IMR-90 (cell line): ENCODE measurements around the gene WAS. TPM values are rescaled to one million over a fixed set of nuclear protein-coding genes. Genes with fewer than 3 reads are reported as not detected.

Experiments used
- ATAC-seq: fragments of 200-7000 bp; cut with Tn5 transposase; 2 replicates; pipeline ENCODE4 v1.9.1; 2020; ENCODE audit warnings: low read depth, mild to moderate bottlenecking, moderate library complexity
- BruUV-seq: library from RNA; stranded (reverse); fragments of 400-500 nt; replicated peaks from 2 replicates; lab custom pipeline; 2021; lab: Mats Ljungman, UMichigan
- CTCF ChIA-PET: fragments of 300-600 bp; formaldehyde crosslinking; extraction: SDS; loops from one replicate; lab custom pipeline; 2021; ENCODE audit warnings: antibody characterized with exemption; lab: Yijun Ruan, JAX
- POLR2A ChIA-PET: fragments of 300-600 bp; sonication (Branson Sonifier 250); formaldehyde crosslinking; loops from one replicate; lab custom pipeline; 2022; ENCODE audit warnings: antibody characterized with exemption; ENCODE audit not compliant: unreplicated experiment; lab: Charles Lee
- DNase-seq: peaks from one replicate; pipeline ENCODE4 v3.0.0; 2013
- H2AFZ ChIP-seq: replicated peaks from 2 replicates; pipeline ENCODE3; 2013; ENCODE audit warnings: low read length, mild to moderate bottlenecking; ENCODE audit not compliant: poor library complexity
- H2AK5ac ChIP-seq: 2 replicates; pipeline ENCODE4 v1.6.1; 2013; ENCODE audit warnings: low read depth, low read length, inconsistent platforms
- H2AK9ac ChIP-seq: replicated peaks from 2 replicates; pipeline ENCODE3; 2013; ENCODE audit warnings: mild to moderate bottlenecking, low read depth, low read length, moderate library complexity; ENCODE audit not compliant: poor library complexity
- H2BK120ac ChIP-seq: 2 replicates; pipeline ENCODE4 v1.6.1; 2013; ENCODE audit warnings: low read depth, low read length, inconsistent platforms
- H2BK15ac ChIP-seq: 3 replicates; pipeline ENCODE4 v1.6.1; 2013; ENCODE audit warnings: low read depth, low read length, inconsistent platforms
- H2BK20ac ChIP-seq: 2 replicates; pipeline ENCODE4 v1.6.1; 2013; ENCODE audit warnings: low read depth, mild to moderate bottlenecking, inconsistent platforms, low read length, moderate library complexity
- H2BK5ac ChIP-seq: 2 replicates; pipeline ENCODE4 v1.6.1; 2013; ENCODE audit warnings: mild to moderate bottlenecking, low read depth, low read length, inconsistent platforms; ENCODE audit not compliant: poor library complexity, severe bottlenecking
- H3K14ac ChIP-seq: replicated peaks from 2 replicates; pipeline ENCODE4 v1.6.1; 2013; ENCODE audit warnings: low read depth, low read length, inconsistent platforms
- H3K18ac ChIP-seq: 2 replicates; pipeline ENCODE4 v1.6.1; 2013; ENCODE audit warnings: low read depth, low read length, control low read depth
- H3K23ac ChIP-seq: 2 replicates; pipeline ENCODE4 v1.6.1; 2013; ENCODE audit warnings: low read depth, low read length, inconsistent platforms
- H3K27ac ChIP-seq: 2 replicates; pipeline ENCODE4 v1.5.1; 2013; ENCODE audit warnings: mild to moderate bottlenecking, control low read depth, low read length; ENCODE audit not compliant: insufficient read depth
- H3K27me3 ChIP-seq: 2 replicates; pipeline ENCODE4 v1.6.1; 2013; ENCODE audit warnings: low read length; ENCODE audit not compliant: control insufficient read depth, insufficient read depth
- H3K36me3 ChIP-seq: 2 replicates; pipeline ENCODE4 v1.6.1; 2013; ENCODE audit warnings: low read length, mixed read lengths; ENCODE audit not compliant: control insufficient read depth, insufficient read depth
- H3K4ac ChIP-seq: 2 replicates; pipeline ENCODE4 v1.6.1; 2013; ENCODE audit warnings: low read depth, low read length, inconsistent platforms
- H3K4me1 ChIP-seq: 2 replicates; pipeline ENCODE4 v1.6.1; 2013; ENCODE audit warnings: low read length, mixed read lengths; ENCODE audit not compliant: control insufficient read depth, insufficient read depth
- H3K4me2 ChIP-seq: 2 replicates; pipeline ENCODE4 v1.6.1; 2013; ENCODE audit warnings: low read depth, mild to moderate bottlenecking, control low read depth, low read length, moderate library complexity
- H3K4me3 ChIP-seq: 2 replicates; pipeline ENCODE4 v1.5.1; 2013; ENCODE audit warnings: low read depth, mild to moderate bottlenecking, control low read depth, low read length, moderate library complexity; ENCODE audit not compliant: insufficient read depth
- H3K56ac ChIP-seq: 2 replicates; pipeline ENCODE4 v1.6.1; 2013; ENCODE audit warnings: low read length, inconsistent platforms; ENCODE audit not compliant: insufficient read depth; ENCODE audit errors: extremely low read depth
- H3K79me1 ChIP-seq, 2 experiments: 2 replicates each; pipeline ENCODE4 v1.6.1; 2013; ENCODE audit warnings: low read length in 2 of 2, inconsistent platforms in 1 of 2, low read depth in 1 of 2
- H3K9ac ChIP-seq: 2 replicates; pipeline ENCODE4 v1.6.1; 2013; ENCODE audit warnings: low read depth, low read length, control low read depth
- H3K9me1 ChIP-seq: 2 replicates; pipeline ENCODE4 v1.6.1; 2013; ENCODE audit warnings: low read length, inconsistent platforms; ENCODE audit not compliant: insufficient read depth
- H3K9me3 ChIP-seq: 2 replicates; pipeline ENCODE4 v1.6.1; 2013; ENCODE audit warnings: low read length; ENCODE audit not compliant: control insufficient read depth, insufficient read depth
- H4K20me1 ChIP-seq: 2 replicates; pipeline ENCODE4 v1.6.1; 2013; ENCODE audit warnings: low read length, inconsistent platforms; ENCODE audit not compliant: insufficient read depth
- H4K5ac ChIP-seq: 2 replicates; pipeline ENCODE4 v1.6.1; 2013; ENCODE audit warnings: mild to moderate bottlenecking, low read depth, low read length, control low read depth
- H4K8ac ChIP-seq, 2 experiments: 2 replicates each; pipeline ENCODE4 v1.6.1; 2013; ENCODE audit warnings: low read depth in 2 of 2, low read length in 2 of 2, control low read depth in 1 of 2, inconsistent platforms in 1 of 2
- H4K91ac ChIP-seq: 2 replicates; pipeline ENCODE4 v1.6.1; 2013; ENCODE audit warnings: low read depth, low read length, inconsistent platforms; ENCODE audit not compliant: insufficient read depth
- BHLHE40 ChIP-seq: fragments of 150-350 bp; IDR thresholded peaks from 2 replicates; pipeline ENCODE4 v1.6.1; 2016; ENCODE audit warnings: mild to moderate bottlenecking, low read depth, low read length
- FOS ChIP-seq: fragments of 150-350 bp; IDR thresholded peaks from 2 replicates; pipeline ENCODE4 v1.6.1; 2016; ENCODE audit warnings: low read depth, low read length
- MAFK ChIP-seq: IDR thresholded peaks from 2 replicates; pipeline ENCODE4 v1.6.1; 2012; ENCODE audit warnings: low read depth, low read length, improper control_type of control experiment
- MAZ ChIP-seq: IDR thresholded peaks from 2 replicates; pipeline ENCODE4 v1.6.1; 2012; ENCODE audit warnings: low read depth, mild to moderate bottlenecking, low read length, improper control_type of control experiment, moderate library complexity, borderline replicate concordance
- MXI1 ChIP-seq: IDR thresholded peaks from 2 replicates; pipeline ENCODE4 v1.6.1; 2012; ENCODE audit warnings: low read depth, mild to moderate bottlenecking, low read length, moderate library complexity, borderline replicate concordance
- POLR2A ChIP-seq: IDR thresholded peaks from 2 replicates; pipeline ENCODE4 v1.6.1; 2012; ENCODE audit warnings: mild to moderate bottlenecking, low read depth, low read length
- RAD21 ChIP-seq: IDR thresholded peaks from 2 replicates; pipeline ENCODE4 v1.6.1; 2012; ENCODE audit warnings: low read length, improper control_type of control experiment
- RCOR1 ChIP-seq: IDR thresholded peaks from 2 replicates; pipeline ENCODE4 v1.6.1; 2012; ENCODE audit warnings: mild to moderate bottlenecking, low read length, improper control_type of control experiment; ENCODE audit not compliant: insufficient replicate concordance
- SMC3 ChIP-seq: fragments of 150-350 bp; IDR thresholded peaks from 2 replicates; pipeline ENCODE4 v1.6.1; 2016; ENCODE audit warnings: low read depth, mild to moderate bottlenecking, antibody characterized with exemption, low read length, moderate library complexity
- WGBS, 2 experiments: methylation state at CpG; one replicate each; pipeline versions ENCODE4 v1.1.5 to v1.1.7; 2013; ENCODE audit warnings: missing lambda C conversion rate in 2 of 2; ENCODE audit not compliant: insufficient read length in 1 of 2; ENCODE audit errors: extremely low coverage in 2 of 2; 5-methylcytosine and 5-hydroxymethylcytosine counted together
- dilution Hi-C: fragments of 300-500 bp; cut with HindIII; formaldehyde crosslinking; loops from one replicate; pipeline ENCODE4 v1.14.3; 2018; ENCODE audit warnings: low sequenced_read_pairs; ENCODE audit not compliant: unreplicated experiment
- in situ Hi-C: fragments of 300-500 bp; cut with MboI; formaldehyde crosslinking; loops from 3 replicates; pipeline ENCODE4 v1.14.3; 2019; ENCODE audit warnings: low sequenced_read_pairs, inconsistent platforms, mixed read lengths
- intact Hi-C: fragments of 100-400 bp; cut with micrococcal nuclease; formaldehyde crosslinking; loops from 2 replicates; pipeline ENCODE4 v1.10.0; 2022
- polyA plus RNA-seq, 3 experiments: library from polyadenylated mRNA; depleted of rRNA; stranded (reverse); fragments of >200 nt; gene quantifications; 2 replicates each; pipeline ENCODE4 v1.2.3, GENCODE V29; 2012; ENCODE audit warnings: low replicate concordance in 1 of 3
- total RNA-seq: library from RNA; depleted of rRNA; stranded (reverse); fragments of >200 nt; gene quantifications from 2 replicates; pipeline ENCODE4 v1.2.3, GENCODE V29; 2012

Gene WAS
- total and polyA plus RNA-seq, 2 of the 4 experiments (the other 2 are of a cell fraction) = 0.14 TPM; not detected in 1

GRCh38 chrX:48698306-48698705 is 14.7 kb downstream of the WAS start:
- Histone ChIP-seq H2AFZ (no peak overlapping the region), H2BK15ac (no peak overlapping the region), H3K4ac (no peak overlapping the region), H2AK5ac (no peak overlapping the region), H3K4me1 (peaks cover 8% of the 10 kb centered on the region; the same call in 1 of the 2 replicates), H3K14ac (no peak overlapping the region), H4K5ac (no peak overlapping the region), H4K8ac (no peak overlapping the region), H3K79me1 (peaks cover 0 to 8% of the 10 kb centered on the region in 2 experiments; a peak in 3 of 4 replicates), H2BK5ac (no peak overlapping the region), H2AK9ac (no peak overlapping the region), H3K4me2 (no peak overlapping the region), H3K18ac (no peak overlapping the region), H3K36me3 (peaks cover 13% of the 10 kb centered on the region), H3K56ac (no peak overlapping the region), H3K27ac (no peak overlapping the region), H3K23ac (no peak overlapping the region), H3K9me1 (no peaks in the 10 kb centered on the region; the same call in 1 of the 2 replicates), H4K91ac (no peak overlapping the region), H2BK20ac (no peak overlapping the region), H3K9ac (no peak overlapping the region), H2BK120ac (no peak overlapping the region), H3K4me3 (no peak overlapping the region), H3K9me3 (no peaks in the 10 kb centered on the region), H3K27me3 (no peaks in the 10 kb centered on the region; the same call in 1 of the 2 replicates), H4K20me1 (no peaks in the 10 kb centered on the region)
- POLR2A ChIA-PET = no interaction called here
- no TSS peak for BruUV-seq
- CTCF ChIA-PET = no interaction called here
- dilution Hi-C loops (no loop called here), in situ Hi-C loops (no loop called here), intact Hi-C loops (no loop called here)
- WGBS, 2 experiments = 83% methylated on average over 1 of the region's 5 CpGs; no CpG with 5 or more reads in 1 of the 2 experiments
- DNase-seq = no peak
- no peak for TF ChIP-seq POLR2A
- TF ChIP-seq BHLHE40 = no peak
- no peak for TF ChIP-seq FOS
- TF ChIP-seq MAZ = no peak
- TF ChIP-seq MXI1 = no peak
- no peak for TF ChIP-seq SMC3
- TF ChIP-seq RAD21 = no peak
- TF ChIP-seq RCOR1 = no peak
- TF ChIP-seq MAFK = no peak
- no peak for ATAC-seq
